ENCODE measurements around the gene MAOA.

- TF ChIP-seq CTCF (IDR thresholded peaks at IDR 0.05) (no peak), POLR2A (IDR thresholded peaks at IDR 0.05) (no peak)
These were observed 721 bp upstream of the MAOA start for GRCh38 chrX:43655151-43656004.

Measured in right lobe of liver (tissue), 4 donors.